ENCODE results near the gene SCAMP4. TPM values are rescaled to one million over a fixed set of nuclear protein-coding genes. Genes with fewer than 3 reads are reported as not detected.

The SCAMP4 gene
- total RNA-seq, 1 donor from 2014 or later, result 23.9 TPM

GRCh38 chr19:1936916-1937610 lies 31.9 kb downstream of the SCAMP4 start:
- ATAC-seq (no peak), DNase-seq (ENCODE audit: low spot score) (no peak)

DNA sequence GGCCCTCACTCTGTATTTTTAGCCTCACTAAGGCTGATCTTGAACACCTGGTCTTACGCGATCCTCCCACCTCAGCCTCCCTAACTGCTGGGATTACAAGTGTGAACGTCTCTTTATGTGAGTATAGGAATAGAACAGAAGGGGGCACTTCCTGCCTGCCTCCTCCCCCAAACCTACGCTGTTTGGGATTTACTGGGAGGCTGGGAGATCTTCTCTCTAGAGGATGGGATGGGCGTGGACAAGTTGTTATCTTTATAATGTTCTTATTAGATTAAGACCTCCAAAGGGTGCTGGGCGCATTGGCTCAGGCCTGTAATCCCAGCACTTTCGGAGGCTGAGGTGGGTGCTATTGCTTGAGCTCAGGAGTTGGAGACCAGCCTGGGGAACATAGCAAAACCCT lies 32.9 kb downstream of the SCAMP4 start:
- ATAC-seq (no peak), DNase-seq (ENCODE audit: low spot score) (no peak)

GRCh38 chr19:1941146-1942077 lies 36.2 kb downstream of the SCAMP4 start, which contains the start of gene CSNK1G2:
TSS of gene CSNK1G2 (plus strand) at chr19:1941172. CDS start at chr19:1969773, 28,601 bp downstream.
- peak; percentile 1 for ATAC-seq
- peak; percentile 62 for DNase-seq (ENCODE audit: low spot score)

DNA sequence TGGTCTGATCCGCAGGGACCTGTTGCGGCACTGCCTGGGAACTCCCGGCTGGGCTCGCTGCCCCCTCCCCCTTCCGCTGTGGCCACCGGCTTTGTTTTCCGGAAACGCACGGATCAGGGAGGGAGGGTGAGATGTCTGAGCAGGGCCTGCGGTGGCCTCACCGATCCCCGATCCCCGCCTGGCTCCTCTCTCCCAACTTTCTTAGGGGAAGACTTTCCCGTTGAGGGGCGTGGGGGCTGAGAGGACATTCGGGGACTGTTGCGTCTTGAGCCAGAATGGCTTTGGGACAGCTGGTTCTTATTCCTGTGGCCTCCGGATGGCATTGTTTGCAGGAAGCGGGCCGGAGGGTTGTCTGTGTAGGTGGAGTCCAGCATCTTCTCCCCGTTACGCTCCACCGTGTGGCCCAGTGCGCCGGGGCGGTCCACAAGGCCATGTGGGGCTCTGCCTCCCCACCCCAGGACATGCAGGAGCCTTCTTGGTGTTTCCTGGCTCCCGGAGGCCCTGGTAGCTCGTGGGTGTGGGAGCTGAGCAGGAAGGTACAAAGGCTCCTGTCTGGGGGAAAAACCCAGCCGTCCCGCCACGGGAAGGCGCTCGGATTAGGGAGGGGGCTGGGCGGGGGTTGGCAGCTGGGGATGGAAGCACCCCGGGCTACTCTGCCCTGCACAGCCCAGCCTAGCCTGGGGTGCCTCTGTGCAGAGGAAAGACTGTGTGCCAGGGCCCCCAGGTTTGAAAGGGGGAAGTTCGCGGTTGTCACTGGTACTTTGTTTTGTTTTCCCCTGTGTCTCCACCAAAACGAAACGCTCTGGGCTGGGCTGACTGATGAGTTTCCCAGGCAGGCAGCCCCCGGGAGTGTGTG lies 37.1 kb downstream of the SCAMP4 start:
- DNase-seq (ENCODE audit: low spot score) (peak; percentile 75), ATAC-seq (peak; percentile 60)

DNA sequence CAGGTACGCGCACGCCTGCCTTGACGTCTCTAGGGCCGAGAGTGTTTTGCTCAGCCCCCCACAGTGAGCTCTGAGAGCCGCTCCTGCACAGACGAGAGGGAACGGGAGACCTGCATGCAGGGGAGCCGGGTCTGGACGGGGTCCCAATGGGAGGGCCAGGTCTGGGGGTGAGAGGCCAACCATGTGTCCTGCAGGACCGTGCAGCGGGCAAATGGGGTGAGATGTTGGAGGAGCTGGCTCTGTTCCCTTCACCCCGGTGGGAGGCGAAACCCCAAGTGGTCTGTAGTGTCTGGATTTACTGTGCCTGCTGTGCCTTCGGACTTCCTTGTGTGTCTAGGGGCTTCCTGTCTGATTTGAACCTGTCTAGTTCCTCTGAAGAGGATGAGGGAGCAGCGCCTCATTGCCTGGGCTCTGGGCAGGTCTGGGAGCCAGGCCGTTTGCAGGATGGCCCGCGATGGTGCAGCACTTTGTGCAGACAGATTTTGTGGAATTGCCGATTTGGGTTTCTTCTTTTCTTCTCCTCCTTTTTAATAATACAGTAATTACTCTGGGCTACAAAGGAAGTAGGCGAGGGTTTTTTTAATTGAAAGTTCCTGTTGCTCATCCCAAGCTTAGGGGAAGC lies 37.8 kb downstream of the SCAMP4 start:
- ATAC-seq (no peak), DNase-seq (ENCODE audit: low spot score) (no peak)

GRCh38 chr19:1943661-1944087 lies 38.5 kb downstream of the SCAMP4 start:
- DNase-seq (ENCODE audit: low spot score), result no peak
- ATAC-seq, result no peak

DNA sequence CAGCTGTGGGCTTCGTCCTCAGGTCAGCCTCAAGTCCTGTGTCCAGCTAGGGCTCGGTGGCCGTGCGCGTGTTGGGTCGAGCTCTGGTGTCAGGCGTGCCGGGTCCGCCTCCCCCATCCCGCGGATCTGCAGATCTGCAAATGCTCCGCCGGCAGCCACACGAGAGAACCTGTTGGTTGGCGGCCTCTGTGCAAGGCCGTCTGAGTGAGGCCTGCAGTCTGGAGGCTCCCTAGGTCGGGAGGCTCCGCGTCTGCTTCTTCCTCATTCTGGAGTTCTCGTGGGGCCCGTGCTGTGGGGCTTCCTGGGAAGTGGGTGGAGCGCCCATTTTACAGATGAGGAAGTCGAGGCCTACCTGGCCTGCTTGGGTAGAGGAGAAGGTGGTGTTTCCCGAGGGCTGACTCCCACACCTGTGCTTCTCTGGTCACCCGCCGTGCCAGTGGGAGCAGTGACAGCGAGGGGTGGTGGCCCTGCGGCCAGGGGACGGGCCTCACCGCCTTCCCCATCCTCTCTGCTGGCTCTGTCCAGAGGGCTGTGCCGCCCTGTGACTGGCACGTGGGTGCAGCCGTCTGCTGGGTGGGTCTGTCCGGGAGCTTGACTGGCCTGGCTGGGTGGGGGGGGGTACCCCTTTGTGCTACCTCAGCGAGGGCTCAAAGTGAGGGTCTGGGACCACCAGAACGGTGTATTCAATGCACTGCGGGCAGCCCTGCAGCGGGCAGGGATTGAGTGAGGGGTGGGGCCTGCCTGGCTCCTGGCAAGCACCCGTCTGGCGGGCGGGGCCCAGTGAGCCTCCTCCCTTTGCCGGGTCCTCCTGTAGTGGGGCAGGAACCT lies 39.1 kb downstream of the SCAMP4 start:
- ATAC-seq (no peak), DNase-seq (ENCODE audit: low spot score) (no peak)

GRCh38 chr19:1944916-1945561 lies 39.8 kb downstream of the SCAMP4 start:
- DNase-seq (ENCODE audit: low spot score) (no peak), ATAC-seq (no peak)

- no peak for DNase-seq (ENCODE audit: low spot score)
- ATAC-seq, result peak; percentile 15
Measured at GRCh38 chr19:1945899-1946298, 40.7 kb downstream of the SCAMP4 start.

- DNase-seq (ENCODE audit: low spot score) (no peak), ATAC-seq (no peak)
Measured at GRCh38 chr19:1947651-1948209, 42.5 kb downstream of the SCAMP4 start.

- no peak for DNase-seq (ENCODE audit: low spot score)
- no peak for ATAC-seq
Measured at GRCh38 chr19:1949304-1950101, 44.3 kb downstream of the SCAMP4 start.

GRCh38 chr19:1950640-1951039 lies 45.4 kb downstream of the SCAMP4 start:
- ATAC-seq (no peak), DNase-seq (ENCODE audit: low spot score) (no peak)

DNA sequence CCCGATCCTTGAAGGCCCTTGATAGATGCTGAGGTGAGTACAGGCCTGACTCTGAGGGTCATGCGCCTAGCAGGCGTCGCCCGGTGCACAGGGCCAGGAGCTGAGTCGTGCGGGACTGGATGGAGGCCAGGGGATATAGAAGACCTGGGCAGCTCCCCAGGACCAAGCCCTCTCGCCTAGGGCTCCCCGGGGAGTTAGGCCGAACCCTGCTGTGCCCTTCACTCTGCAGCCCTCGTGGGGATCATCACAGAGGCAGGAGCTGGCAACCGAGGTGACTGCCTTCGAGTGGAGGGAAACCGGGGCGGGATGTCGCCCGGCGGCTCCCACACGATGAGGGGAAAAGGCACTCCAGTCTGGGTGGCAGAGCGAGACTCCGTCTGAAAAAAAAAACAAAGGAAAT lies 47.4 kb downstream of the SCAMP4 start:
- no peak for ATAC-seq
- DNase-seq (ENCODE audit: low spot score), result no peak

- DNase-seq (ENCODE audit: low spot score) (no peak), ATAC-seq (no peak)
Measured at GRCh38 chr19:1953037-1953436, 47.8 kb downstream of the SCAMP4 start.

GRCh38 chr19:1953441-1954094 lies 48.4 kb downstream of the SCAMP4 start:
- ATAC-seq (no peak), DNase-seq (ENCODE audit: low spot score) (no peak)

GRCh38 chr19:1954532-1954933 lies 49.3 kb downstream of the SCAMP4 start:
- ATAC-seq (no peak), DNase-seq (ENCODE audit: low spot score) (no peak)

Data from left lobe of liver (tissue), 2 donors.